HepG2 (cell line): ENCODE data around the gene CSNK1D. TPM values are rescaled to one million over a fixed set of nuclear protein-coding genes. Genes with fewer than 3 reads are reported as not detected.

ENCODE experiments used
- ATAC-seq: fragments of 200-7000 bp; cut with Tn5 transposase; 3 replicates; pipeline ENCODE4 v1.9.1; 2020; ENCODE audit warnings: mild to moderate bottlenecking, moderate library complexity
- BruUV-seq: library from RNA; stranded (reverse); fragments of 400-500 nt; replicated peaks from 2 replicates; lab custom pipeline; 2021; lab: Mats Ljungman, UMichigan
- CTCF ChIA-PET: fragments of 300-600 bp; formaldehyde crosslinking; extraction: SDS; loops from one replicate; lab custom pipeline; 2021; ENCODE audit warnings: low total read pairs, inconsistent platforms, low intra/inter-chr PET ratio; lab: Yijun Ruan, JAX
- POLR2A ChIA-PET: fragments of 350-600 bp; sonication (Branson Sonifier 250); formaldehyde crosslinking; loops from one replicate; lab custom pipeline; 2020; ENCODE audit warnings: antibody characterized with exemption, inconsistent platforms; lab: Yijun Ruan, JAX
- DNase-seq: peaks from one replicate; pipeline ENCODE4 v3.0.0-alpha.2; 2015; ENCODE audit warnings: low spot score
- FAIRE-seq: peaks from 3 replicates; lab custom pipeline; 2011; peaks lifted over from hg19 to GRCh38; lab: Jason Lieb, UNC
- H2AFZ ChIP-seq: one replicate; pipeline ENCODE4 v1.6.1; 2011; ENCODE audit warnings: low read length, inconsistent platforms
- H3K27ac ChIP-seq: fragments of 300-600 bp; 3 replicates; pipeline ENCODE4 v1.8.0; 2011; ENCODE audit warnings: mixed run types, mild to moderate bottlenecking, mixed read lengths, low read length, inconsistent platforms; ENCODE audit not compliant: insufficient read depth; ENCODE audit errors: extremely low read length
- H3K27me3 ChIP-seq, 2 experiments: fragments of 200-600 bp in 1 of 2; 2 replicates in 1 of 2; 3 replicates in 1 of 2; pipeline versions ENCODE4 v1.6.0 to v1.8.0; 2011; ENCODE audit warnings: low read length in 2 of 2, mild to moderate bottlenecking in 2 of 2, moderate library complexity in 2 of 2, inconsistent platforms in 1 of 2; ENCODE audit not compliant: insufficient read depth in 2 of 2, control insufficient read depth in 1 of 2
- H3K36me3 ChIP-seq, 2 experiments: fragments of 200-600 bp in 1 of 2; replicated peaks in 1 of 2; 2 replicates in 1 of 2; 3 replicates in 1 of 2; pipeline versions ENCODE4 v1.5.1 to v1.8.0; 2011; ENCODE audit warnings: low read length in 2 of 2, inconsistent platforms in 1 of 2; ENCODE audit not compliant: insufficient read depth in 2 of 2, control insufficient read depth in 1 of 2
- H3K4me1 ChIP-seq: 2 replicates; pipeline ENCODE4 v1.5.1; 2012; ENCODE audit warnings: low read length, inconsistent platforms; ENCODE audit not compliant: insufficient read depth
- H3K4me2 ChIP-seq: 2 replicates; pipeline ENCODE4 v1.6.0; 2011; ENCODE audit warnings: low read depth, low read length, inconsistent platforms
- H3K4me3 ChIP-seq, 3 experiments: fragments of 200-600 bp in 1 of 3; sonication (generic), shearing (Covaris generic) in 1 of 3; replicated peaks in 1 of 3; 2 replicates each; pipeline ENCODE4 v1.5.1; 2011 to 2016; ENCODE audit warnings: low read length in 3 of 3, inconsistent platforms in 2 of 3, low read depth in 2 of 3, mild to moderate bottlenecking in 2 of 3, control low read depth in 1 of 3, mixed read lengths in 1 of 3; ENCODE audit not compliant: insufficient read depth in 1 of 3
- H3K79me2 ChIP-seq: one replicate; pipeline ENCODE4 v1.6.1; 2011; ENCODE audit warnings: low read length, inconsistent platforms; ENCODE audit not compliant: insufficient read depth
- H3K9ac ChIP-seq: 2 replicates; pipeline ENCODE4 v1.6.0; 2011; ENCODE audit warnings: mild to moderate bottlenecking, low read depth, low read length, inconsistent platforms; ENCODE audit not compliant: insufficient read depth
- H3K9me3 ChIP-seq: 2 replicates; pipeline ENCODE4 v1.5.1; 2012; ENCODE audit warnings: mild to moderate bottlenecking, low read length
- H4K20me1 ChIP-seq: 2 replicates; pipeline ENCODE4 v1.6.0; 2011; ENCODE audit warnings: inconsistent platforms, mild to moderate bottlenecking, low read length, moderate library complexity; ENCODE audit not compliant: insufficient read depth
- ATF2 ChIP-seq: sonication (generic); formaldehyde crosslinking; IDR thresholded peaks from 2 replicates; pipeline ENCODE4 v1.4.0; 2020; ENCODE audit warnings: missing genetic modification reagents
- POLR2AphosphoS5 ChIP-seq: IDR thresholded peaks from 2 replicates; pipeline ENCODE4 v1.6.1; 2012; ENCODE audit warnings: low read depth, low read length
- RARG ChIP-seq: sonication (generic); formaldehyde crosslinking; IDR thresholded peaks from 2 replicates; pipeline ENCODE4 v1.4.0; 2020; ENCODE audit warnings: low read depth, mild to moderate bottlenecking, missing genetic modification reagents
- ZBTB4 ChIP-seq: sonication (generic); formaldehyde crosslinking; IDR thresholded peaks from 2 replicates; pipeline ENCODE4 v1.4.0; 2020; ENCODE audit warnings: missing genetic modification reagents, mild to moderate bottlenecking, borderline replicate concordance
- ZNF17 ChIP-seq: sonication (generic); formaldehyde crosslinking; IDR thresholded peaks from 2 replicates; pipeline ENCODE4 v1.5.0; 2020; ENCODE audit warnings: mild to moderate bottlenecking, missing genetic modification reagents
- ZNF33A ChIP-seq: sonication (generic); formaldehyde crosslinking; IDR thresholded peaks from 2 replicates; pipeline ENCODE4 v1.5.1; 2020; ENCODE audit warnings: missing genetic modification reagents, mild to moderate bottlenecking, moderate library complexity, borderline replicate concordance
- ZNF512B ChIP-seq: sonication (generic); formaldehyde crosslinking; IDR thresholded peaks from 2 replicates; pipeline ENCODE4 v1.5.1; 2020; ENCODE audit warnings: missing genetic modification reagents, mild to moderate bottlenecking, borderline replicate concordance
- ZNF691 ChIP-seq: sonication (generic); formaldehyde crosslinking; IDR thresholded peaks from 2 replicates; pipeline ENCODE4 v1.4.0; 2020; ENCODE audit warnings: missing genetic modification reagents, low read depth, mild to moderate bottlenecking, borderline replicate concordance
- WGBS: methylation state at CpG from one replicate; pipeline ENCODE4 v1.1.6; 2017; ENCODE audit warnings: low lambda C conversion rate; 5-methylcytosine and 5-hydroxymethylcytosine counted together
- in situ Hi-C: cut with HindIII; loops from 2 replicates; pipeline ENCODE4 v1.10.0; 2017; ENCODE audit warnings: low pct_unique_long_range_greater_than_20kb; ENCODE audit not compliant: extremely low pct_ligation_motif_present
- intact Hi-C: fragments of 100-400 bp; cut with micrococcal nuclease; formaldehyde crosslinking; loops from one replicate; pipeline ENCODE4 v1.10.0; 2022; ENCODE audit not compliant: unreplicated experiment
- polyA plus RNA-seq, 8 experiments: library from polyadenylated mRNA; depleted of rRNA in 3 of 8; stranded (reverse) in 7 of 8; unstranded in 1 of 8; fragments of >200 nt; fragmentation: Illumina TruSeq in 4 of 8; extraction: Trizol in 4 of 8; gene quantifications; 2 replicates each; pipeline versions ENCODE4 v1.2.1 to v1.2.3, GENCODE V29; 2011 to 2016; ENCODE audit warnings: low read depth in 4 of 8, missing spikeins in 1 of 8, mixed read lengths in 1 of 8; ENCODE audit not compliant: insufficient read depth in 1 of 8
- total RNA-seq, 5 experiments: library from RNA; depleted of rRNA; stranded (reverse); fragments of >200 nt; fragmentation: Illumina TruSeq; extraction: Trizol; gene quantifications; 2 replicates each; pipeline ENCODE4 v1.2.3, GENCODE V29; 2016; ENCODE audit warnings: low read depth in 1 of 5

Gene CSNK1D
- total and polyA plus RNA-seq, 2 of the 13 experiments (the other 11 are each of a cell fraction or from before 2014, with no cell fraction given), result 31.5 to 128 TPM

- Histone ChIP-seq H3K4me1 (peaks cover 65% of the 10 kb centered on the region), H4K20me1 (peaks cover 7% of the 10 kb centered on the region), H3K36me3 (no peaks in the 10 kb centered on the region; a peak in 1 of 5 replicates), H3K4me2 (no peak overlapping the region), H2AFZ (no peak overlapping the region), H3K9ac (no peak overlapping the region), H3K27ac (no peak overlapping the region), H3K27me3 (no peaks in the 10 kb centered on the region; a peak in 1 of 5 replicates), H3K4me3 (no peak overlapping the region), H3K79me2 (peaks cover 7% of the 10 kb centered on the region), H3K9me3 (no peaks in the 10 kb centered on the region)
- POLR2A ChIA-PET, result no interaction called here
- WGBS, result 89% methylated on average over 5 of the region's 5 CpGs
- intact Hi-C loops (no loop called here), in situ Hi-C loops (no loop called here)
- ATAC-seq (no peak), DNase-seq (no peak), FAIRE-seq (no peak)
- TF ChIP-seq POLR2AphosphoS5 (no peak), ZNF33A (CRISPR knock-in tag) (no peak), ZNF17 (CRISPR knock-in tag) (no peak), ZNF512B (no peak), RARG (CRISPR knock-in tag) (no peak), ZBTB4 (CRISPR knock-in tag) (no peak), ATF2 (no peak), ZNF691 (no peak)
- no TSS peak for BruUV-seq
- CTCF ChIA-PET, result no interaction called here
Observed at GRCh38 chr17:82276938-82277337, 3.4 kb upstream of the CSNK1D start.
